ENCODE results near the gene FRMD3. TPM values are rescaled to one million over a fixed set of nuclear protein-coding genes. Genes with fewer than 3 reads are reported as not detected.

Gene FRMD3
- total and polyA plus RNA-seq, 2 donors (not counting 3 experiments of a cell fraction or from before 2014, with no cell fraction given): 3.0 to 6.1 TPM

DNA sequence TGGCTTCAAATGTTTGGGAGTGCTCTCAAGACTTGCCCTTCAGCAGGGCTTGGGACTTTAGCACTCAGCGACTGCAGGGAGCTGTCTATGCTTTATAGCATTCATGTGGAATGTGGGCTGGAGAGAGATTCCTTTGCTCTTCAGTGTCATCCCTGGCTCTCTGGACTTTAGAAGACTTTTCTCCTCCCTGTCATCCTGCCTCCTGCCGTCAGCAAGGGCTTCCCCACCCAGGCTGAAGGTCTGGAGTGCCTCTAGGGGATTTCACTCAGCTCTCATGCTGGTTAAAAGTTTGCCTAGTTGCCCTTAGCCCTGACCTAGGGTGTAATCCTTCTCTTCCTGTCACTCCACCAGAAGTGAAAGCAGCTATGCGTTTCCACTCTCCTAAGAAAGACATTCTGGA lies 210.9 kb downstream of the FRMD3 start:
- H3K27ac ChIP-seq (ENCODE audit: insufficient read depth, low read depth, low read length): no peak overlapping the region
- no peak overlapping the region for H3K4me3 ChIP-seq (replicated peaks in 1 of 3; ENCODE audit: insufficient read depth in 1 of 3, low read depth in 1 of 3, low read length in 3 of 3)
- POLR2A ChIA-PET: no interaction called here
- H3K9me1 ChIP-seq (replicated peaks; ENCODE audit: control insufficient read depth, extremely low read depth, insufficient read depth, low read length): no peaks in the 10 kb centered on the region
- no peaks in the 10 kb centered on the region for H4K20me1 ChIP-seq (replicated peaks; ENCODE audit: control insufficient read depth, extremely low read depth, insufficient read depth, low read length)
- no peaks in the 10 kb centered on the region for H3K9me3 ChIP-seq (replicated peaks; ENCODE audit: control insufficient read depth, insufficient read depth, low read length)
- no peaks in the 10 kb centered on the region for H3K79me2 ChIP-seq (ENCODE audit: control insufficient read depth, insufficient read depth, low read length)
- dilution Hi-C loops (cut with MboI; ENCODE audit: extremely low pct_ligation_motif_present, low sequenced_read_pairs) (no loop called here), intact Hi-C loops (cut with micrococcal nuclease) (no loop called here)
- no peaks in the 10 kb centered on the region for H3K36me3 ChIP-seq (ENCODE audit: control insufficient read depth in 2 of 2, extremely low read depth in 1 of 2, insufficient read depth in 2 of 2, low read length in 2 of 2)
- no TSS peak for BruUV-seq (replicated peaks)
- FAIRE-seq (no peak), DNase-seq (ENCODE audit: low read depth, low spot score) (no peak)
- TF ChIP-seq FOS (IDR thresholded peaks at IDR 0.05; ENCODE audit: borderline replicate concordance, insufficient read depth, low read length): no peak
- TF ChIP-seq POLR2AphosphoS5 (IDR thresholded peaks at IDR 0.05; ENCODE audit: insufficient read depth, low read depth, low read length): no peak
- no peak for TF ChIP-seq JUN (IDR thresholded peaks at IDR 0.05; ENCODE audit: borderline replicate concordance, insufficient read depth, insufficient read length, low read depth)
- no peak for TF ChIP-seq MYC (IDR thresholded peaks at IDR 0.05; ENCODE audit: low read depth, low read length)
- TF ChIP-seq GATA2 (IDR thresholded peaks at IDR 0.05; ENCODE audit: insufficient read depth, insufficient read length, low read depth, low read length): no peak
- TF ChIP-seq EZH2 (IDR thresholded peaks at IDR 0.05; ENCODE audit: borderline replicate concordance, low read depth, low read length, severe bottlenecking): no peak
- TF ChIP-seq, protein P1, sequence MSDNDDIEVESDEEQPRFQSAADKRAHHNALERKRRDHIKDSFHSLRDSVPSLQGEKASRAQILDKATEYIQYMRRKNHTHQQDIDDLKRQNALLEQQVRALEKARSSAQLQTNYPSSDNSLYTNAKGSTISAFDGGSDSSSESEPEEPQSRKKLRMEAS (IDR thresholded peaks at IDR 0.05; ENCODE audit: insufficient read depth, insufficient read length): no peak
- TF ChIP-seq, protein P2, sequence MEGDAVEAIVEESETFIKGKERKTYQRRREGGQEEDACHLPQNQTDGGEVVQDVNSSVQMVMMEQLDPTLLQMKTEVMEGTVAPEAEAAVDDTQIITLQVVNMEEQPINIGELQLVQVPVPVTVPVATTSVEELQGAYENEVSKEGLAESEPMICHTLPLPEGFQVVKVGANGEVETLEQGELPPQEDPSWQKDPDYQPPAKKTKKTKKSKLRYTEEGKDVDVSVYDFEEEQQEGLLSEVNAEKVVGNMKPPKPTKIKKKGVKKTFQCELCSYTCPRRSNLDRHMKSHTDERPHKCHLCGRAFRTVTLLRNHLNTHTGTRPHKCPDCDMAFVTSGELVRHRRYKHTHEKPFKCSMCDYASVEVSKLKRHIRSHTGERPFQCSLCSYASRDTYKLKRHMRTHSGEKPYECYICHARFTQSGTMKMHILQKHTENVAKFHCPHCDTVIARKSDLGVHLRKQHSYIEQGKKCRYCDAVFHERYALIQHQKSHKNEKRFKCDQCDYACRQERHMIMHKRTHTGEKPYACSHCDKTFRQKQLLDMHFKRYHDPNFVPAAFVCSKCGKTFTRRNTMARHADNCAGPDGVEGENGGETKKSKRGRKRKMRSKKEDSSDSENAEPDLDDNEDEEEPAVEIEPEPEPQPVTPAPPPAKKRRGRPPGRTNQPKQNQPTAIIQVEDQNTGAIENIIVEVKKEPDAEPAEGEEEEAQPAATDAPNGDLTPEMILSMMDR (IDR thresholded peaks at IDR 0.05; ENCODE audit: extremely low read depth in 1 of 2, insufficient read depth in 1 of 2, low read depth in 1 of 2, low read length in 2 of 2): no peak
- no peak for TF ChIP-seq POLR2A (IDR thresholded peaks at IDR 0.05; ENCODE audit: low read depth, low read length)
- H3K4me1 ChIP-seq (ENCODE audit: control insufficient read depth, extremely low read depth, insufficient read depth, low read length): peaks cover 3% of the 10 kb centered on the region
- no peaks in the 10 kb centered on the region for H3K27me3 ChIP-seq (ENCODE audit: control insufficient read depth in 2 of 2, insufficient read depth in 2 of 2, low read length in 2 of 2)
- no peak overlapping the region for H3K9ac ChIP-seq (replicated peaks; ENCODE audit: extremely low read depth, insufficient read depth, low read length)
- no peak overlapping the region for H2AFZ ChIP-seq (ENCODE audit: low read depth, low read length)
- H3K4me2 ChIP-seq (ENCODE audit: insufficient read depth, low read length): no peak overlapping the region
- CTCF ChIA-PET: interaction anchor here (0.6 to 5.0 kb wide), 4 partner anchors 62 to 216 kb away, joined by 4 to 23 read pairs (median 7); no protein-coding TSS in a partner anchor

All from endothelial cell of umbilical vein (primary cell).